HG03135 (cell line): ENCODE results near the gene NPM1.
A peak's percentile ranks its signal among the peaks of the same experiment; 100 is the strongest.
"Not testable (repeated sequence)": the region's sequence is repeated elsewhere in the genome, so short reads cannot be mapped to it uniquely, and the experiment has no call there.

Experiments
- ATAC-seq: cut with Tn5 transposase; IDR thresholded peaks from one replicate; pipeline ENCODE4 v1.9.1; 2021; ENCODE audit warnings: mild to moderate bottlenecking, moderate library complexity; ENCODE audit not compliant: unreplicated experiment

Gene NPM1

GRCh38 chr5:171387345-171387969 is at the start of gene NPM1:
Gene NPM1 (plus strand): TSS chr5:171387849. CDS start chr5:171387949, 100 bp downstream.
- ATAC-seq, result peak; percentile 80

GRCh38 chr5:171340042-171340441 is 47.6 kb upstream of the NPM1 start:
- ATAC-seq, result no peak

GRCh38 chr5:171340491-171340890 is 47.2 kb upstream of the NPM1 start:
- no peak for ATAC-seq

- peak; percentile 62 for ATAC-seq
Measured at GRCh38 chr5:171342362-171343111, 45.1 kb upstream of the NPM1 start.

GRCh38 chr5:171344936-171345608 is 42.6 kb upstream of the NPM1 start:
- ATAC-seq, result no peak

- ATAC-seq, result no peak
Measured at GRCh38 chr5:171351536-171352073, 36.0 kb upstream of the NPM1 start.

- ATAC-seq, result peak; percentile 92
Measured at GRCh38 chr5:171355302-171355724, 32.3 kb upstream of the NPM1 start.

GRCh38 chr5:171357843-171358242 is 29.8 kb upstream of the NPM1 start:
- no peak for ATAC-seq

GRCh38 chr5:171361151-171361550 is 26.5 kb upstream of the NPM1 start:
- not testable (repeated sequence) for ATAC-seq

GRCh38 chr5:171363249-171363648 is 24.4 kb upstream of the NPM1 start:
- ATAC-seq, result not testable (repeated sequence)

GRCh38 chr5:171363846-171364245 is 23.8 kb upstream of the NPM1 start:
- ATAC-seq, result no peak

- no peak for ATAC-seq
Measured at GRCh38 chr5:171365351-171365750, 22.3 kb upstream of the NPM1 start.

GRCh38 chr5:171366645-171367044 is 21.0 kb upstream of the NPM1 start:
- ATAC-seq, result no peak

- no peak for ATAC-seq
Measured at GRCh38 chr5:171367424-171368370, 20.0 kb upstream of the NPM1 start.

- ATAC-seq, result no peak
Measured at GRCh38 chr5:171369056-171369455, 18.6 kb upstream of the NPM1 start.

GRCh38 chr5:171369898-171370297 is 17.8 kb upstream of the NPM1 start:
- no peak for ATAC-seq

GRCh38 chr5:171370881-171371280 is 16.8 kb upstream of the NPM1 start:
- ATAC-seq, result not testable (repeated sequence)

- ATAC-seq, result no peak
Measured at GRCh38 chr5:171371326-171371725, 16.3 kb upstream of the NPM1 start.

- no peak for ATAC-seq
Measured at GRCh38 chr5:171379961-171380360, 7.7 kb upstream of the NPM1 start.

GRCh38 chr5:171384416-171384815 is 3.2 kb upstream of the NPM1 start:
- ATAC-seq, result not testable (repeated sequence)
